Measurements from ENCODE around the gene CNTN4.

CNTN4 gene

DNA sequence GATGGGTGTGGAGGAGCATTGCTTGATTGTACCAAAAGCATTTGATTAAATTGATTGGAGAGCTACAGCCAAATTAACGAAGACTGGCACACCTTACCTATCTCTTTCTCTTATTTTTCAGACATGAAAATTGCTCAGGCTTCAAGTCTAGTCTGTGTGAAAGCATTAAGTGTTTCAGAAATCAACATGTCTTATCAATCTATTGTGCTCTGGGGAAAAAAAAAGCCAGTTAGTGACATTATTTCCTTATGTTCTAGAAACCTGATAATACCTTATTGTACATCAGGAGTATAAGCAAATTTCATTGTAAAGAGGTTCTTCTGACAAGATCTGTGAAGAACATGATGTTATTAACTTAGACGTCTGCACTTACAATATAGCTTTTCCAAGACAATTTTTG is 546.3 kb downstream of the CNTN4 start:
- no peak overlapping the region for H2BK15ac ChIP-seq (ENCODE audit: low read depth, poor library complexity, severe bottlenecking)
- no peak overlapping the region for H3K14ac ChIP-seq (ENCODE audit: low read length in 2 of 2)
- peaks cover 12% of the 10 kb centered on the region for H3K9me3 ChIP-seq (ENCODE audit: control insufficient read depth, low read length)
- no peaks in the 10 kb centered on the region for H3K27me3 ChIP-seq (ENCODE audit: control insufficient read depth in 1 of 2, insufficient read depth in 1 of 2, low read length in 2 of 2)
- H2AFZ ChIP-seq (ENCODE audit: low read depth, low read length), result no peak overlapping the region
- no peak overlapping the region for H2BK120ac ChIP-seq (ENCODE audit: low read depth, low read length)
- no peak overlapping the region for H3K4ac ChIP-seq (ENCODE audit: low read depth in 1 of 2, low read length in 2 of 2)
- no peak overlapping the region for H3K23ac ChIP-seq (ENCODE audit: low read length in 2 of 2)
- H3K4me1 ChIP-seq (ENCODE audit: control insufficient read depth, insufficient read depth, low read depth, low read length), result no peaks in the 10 kb centered on the region
- no CpG with 5 or more reads among the region's 2 CpGs for WGBS
- H3K9ac ChIP-seq (ENCODE audit: low read length), result no peak overlapping the region
- H2BK12ac ChIP-seq (ENCODE audit: low read length in 2 of 2), result no peak overlapping the region
- no peak overlapping the region for H3K4me2 ChIP-seq (ENCODE audit: low read length, poor library complexity, severe bottlenecking)
- no peak overlapping the region for H3K18ac ChIP-seq (ENCODE audit: low read depth in 1 of 2, low read length in 2 of 2)
- no peak overlapping the region for H3K27ac ChIP-seq (ENCODE audit: low read length, poor library complexity, severe bottlenecking)
- no peak overlapping the region for H4K91ac ChIP-seq (ENCODE audit: low read length)
- H3K4me3 ChIP-seq (ENCODE audit: insufficient read depth in 1 of 2, low read depth in 1 of 2, low read length in 2 of 2), result no peak overlapping the region
- no peaks in the 10 kb centered on the region for H3K36me3 ChIP-seq (ENCODE audit: control insufficient read depth in 1 of 2, insufficient read depth in 2 of 2, low read depth in 1 of 2, low read length in 2 of 2)
- H3K79me1 ChIP-seq (replicated peaks; ENCODE audit: low read length, poor library complexity, severe bottlenecking), result no peaks in the 10 kb centered on the region
- DNase-seq, result no peak
- no peak overlapping the region for H2BK5ac ChIP-seq (ENCODE audit: low read depth, low read length, poor library complexity, severe bottlenecking)
- no peak overlapping the region for H4K8ac ChIP-seq (ENCODE audit: low read length)
- no peak overlapping the region for H2AK5ac ChIP-seq (ENCODE audit: low read length, severe bottlenecking)

DNA sequence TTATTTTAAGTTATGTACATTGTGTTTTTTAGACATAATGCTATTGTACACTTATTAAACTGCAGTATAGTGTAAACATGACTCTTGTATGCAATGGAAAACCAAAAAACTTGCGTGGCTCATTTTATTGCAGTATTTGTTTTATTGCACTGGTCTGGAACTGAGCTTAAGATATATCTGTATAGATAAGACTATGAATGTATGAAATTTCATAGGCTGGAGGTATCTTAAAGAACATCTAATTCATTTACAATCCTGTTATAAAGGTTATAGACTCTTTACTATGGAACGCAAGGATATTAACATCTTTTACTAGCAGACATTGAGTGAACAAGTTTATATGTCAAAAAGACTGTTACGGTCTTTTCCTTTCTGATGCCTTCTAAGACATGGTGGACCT is 552.1 kb downstream of the CNTN4 start:
- H3K27me3 ChIP-seq (ENCODE audit: control insufficient read depth in 1 of 2, insufficient read depth in 1 of 2, low read length in 2 of 2), result no peaks in the 10 kb centered on the region
- no peak overlapping the region for H3K23ac ChIP-seq (ENCODE audit: low read length in 2 of 2)
- no peak overlapping the region for H2BK120ac ChIP-seq (ENCODE audit: low read depth, low read length)
- H3K4ac ChIP-seq (ENCODE audit: low read depth in 1 of 2, low read length in 2 of 2), result no peak overlapping the region
- H3K4me2 ChIP-seq (ENCODE audit: low read length, poor library complexity, severe bottlenecking), result no peak overlapping the region
- DNase-seq, result no peak
- no peaks in the 10 kb centered on the region for H3K4me1 ChIP-seq (ENCODE audit: control insufficient read depth, insufficient read depth, low read depth, low read length)
- no peaks in the 10 kb centered on the region for H3K36me3 ChIP-seq (ENCODE audit: control insufficient read depth in 1 of 2, insufficient read depth in 2 of 2, low read depth in 1 of 2, low read length in 2 of 2)
- H3K4me3 ChIP-seq (ENCODE audit: insufficient read depth in 1 of 2, low read depth in 1 of 2, low read length in 2 of 2), result no peak overlapping the region
- H3K79me1 ChIP-seq (replicated peaks; ENCODE audit: low read length, poor library complexity, severe bottlenecking), result no peaks in the 10 kb centered on the region
- no peak overlapping the region for H3K27ac ChIP-seq (ENCODE audit: low read length, poor library complexity, severe bottlenecking)
- no peak overlapping the region for H3K18ac ChIP-seq (ENCODE audit: low read depth in 1 of 2, low read length in 2 of 2)
- H2BK5ac ChIP-seq (ENCODE audit: low read depth, low read length, poor library complexity, severe bottlenecking), result no peak overlapping the region
- no peak overlapping the region for H4K8ac ChIP-seq (ENCODE audit: low read length)
- no peak overlapping the region for H3K14ac ChIP-seq (ENCODE audit: low read length in 2 of 2)
- peaks cover 15% of the 10 kb centered on the region for H3K9me3 ChIP-seq (ENCODE audit: control insufficient read depth, low read length)
- H4K91ac ChIP-seq (ENCODE audit: low read length), result no peak overlapping the region
- H2BK12ac ChIP-seq (ENCODE audit: low read length in 2 of 2), result no peak overlapping the region
- no peak overlapping the region for H2BK15ac ChIP-seq (ENCODE audit: low read depth, poor library complexity, severe bottlenecking)
- H2AFZ ChIP-seq (ENCODE audit: low read depth, low read length), result no peak overlapping the region
- 80% methylated on average over 3 of the region's 3 CpGs for WGBS
- H3K9ac ChIP-seq (ENCODE audit: low read length), result no peak overlapping the region
- H2AK5ac ChIP-seq (ENCODE audit: low read length, severe bottlenecking), result no peak overlapping the region

DNA sequence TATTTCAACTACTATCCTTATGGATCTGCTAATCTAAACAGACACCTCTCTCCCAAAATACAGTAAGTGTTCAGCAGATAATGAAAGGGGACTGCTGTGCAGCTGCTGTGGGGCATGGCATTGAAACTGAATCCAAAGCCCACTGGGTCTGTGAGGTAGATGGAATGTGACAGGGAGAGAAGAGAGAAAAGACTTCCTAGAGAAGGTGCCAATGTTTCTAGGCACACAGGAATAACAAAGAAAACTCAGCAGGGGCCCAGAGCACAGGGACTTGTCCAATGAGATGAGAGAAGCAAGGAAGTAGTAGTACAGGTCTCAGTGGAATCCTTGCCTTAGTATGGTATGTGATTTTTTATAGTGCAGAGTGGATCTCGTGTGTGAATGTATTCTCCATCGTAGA is 553.7 kb downstream of the CNTN4 start:
- Histone ChIP-seq H3K79me1 (replicated peaks; ENCODE audit: low read length, poor library complexity, severe bottlenecking) (no peaks in the 10 kb centered on the region), H4K8ac (ENCODE audit: low read length) (no peak overlapping the region), H3K18ac (ENCODE audit: low read depth in 1 of 2, low read length in 2 of 2) (peak overlapping the region in 1 of 2 experiments; percentile 40), H3K36me3 (ENCODE audit: control insufficient read depth in 1 of 2, insufficient read depth in 2 of 2, low read depth in 1 of 2, low read length in 2 of 2) (no peaks in the 10 kb centered on the region), H2AK5ac (ENCODE audit: low read length, severe bottlenecking) (no peak overlapping the region), H3K9me3 (ENCODE audit: control insufficient read depth, low read length) (peaks cover 15% of the 10 kb centered on the region), H3K14ac (ENCODE audit: low read length in 2 of 2) (no peak overlapping the region), H3K4me2 (ENCODE audit: low read length, poor library complexity, severe bottlenecking) (no peak overlapping the region), H2BK15ac (ENCODE audit: low read depth, poor library complexity, severe bottlenecking) (no peak overlapping the region), H2BK12ac (ENCODE audit: low read length in 2 of 2) (peak overlapping the region in 1 of 2 experiments; percentile 86), H2AFZ (ENCODE audit: low read depth, low read length) (no peak overlapping the region), H4K91ac (ENCODE audit: low read length) (no peak overlapping the region), H3K4ac (ENCODE audit: low read depth in 1 of 2, low read length in 2 of 2) (peak overlapping the region in 1 of 2 experiments; percentile 61), H3K4me1 (ENCODE audit: control insufficient read depth, insufficient read depth, low read depth, low read length) (no peaks in the 10 kb centered on the region), H3K23ac (ENCODE audit: low read length in 2 of 2) (no peak overlapping the region), H2BK120ac (ENCODE audit: low read depth, low read length) (no peak overlapping the region), H3K27ac (ENCODE audit: low read length, poor library complexity, severe bottlenecking) (no peak overlapping the region), H3K9ac (ENCODE audit: low read length) (no peak overlapping the region), H3K4me3 (ENCODE audit: insufficient read depth in 1 of 2, low read depth in 1 of 2, low read length in 2 of 2) (no peak overlapping the region), H3K27me3 (ENCODE audit: control insufficient read depth in 1 of 2, insufficient read depth in 1 of 2, low read length in 2 of 2) (no peaks in the 10 kb centered on the region), H2BK5ac (ENCODE audit: low read depth, low read length, poor library complexity, severe bottlenecking) (no peak overlapping the region)
- WGBS, result no CpG with 5 or more reads among the region's 2 CpGs
- DNase-seq, result no peak

DNA sequence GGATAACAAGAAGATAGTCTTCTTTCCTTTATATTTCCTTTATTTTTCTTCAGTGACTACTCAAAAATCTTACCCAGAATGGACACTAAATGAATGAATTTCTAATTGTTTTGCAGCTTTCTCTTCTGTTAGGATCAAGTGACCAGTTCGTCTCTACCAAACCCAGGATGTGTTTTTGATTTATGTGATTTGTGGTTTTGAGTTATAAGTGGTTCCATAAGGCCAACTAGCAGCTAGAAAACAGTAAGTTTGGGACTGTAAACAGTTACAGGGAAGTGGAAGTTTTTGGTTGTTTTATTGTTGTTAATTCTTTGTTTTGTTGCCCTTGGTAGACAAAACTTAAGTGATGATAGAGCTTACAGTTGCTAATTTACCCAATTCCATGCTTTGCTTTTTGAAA is 555.0 kb downstream of the CNTN4 start:
- Histone ChIP-seq H3K4me2 (ENCODE audit: low read length, poor library complexity, severe bottlenecking) (no peak overlapping the region), H3K4ac (ENCODE audit: low read depth in 1 of 2, low read length in 2 of 2) (no peak overlapping the region), H3K14ac (ENCODE audit: low read length in 2 of 2) (no peak overlapping the region), H4K91ac (ENCODE audit: low read length) (no peak overlapping the region), H3K79me1 (replicated peaks; ENCODE audit: low read length, poor library complexity, severe bottlenecking) (no peaks in the 10 kb centered on the region), H3K9me3 (ENCODE audit: control insufficient read depth, low read length) (peaks cover 12% of the 10 kb centered on the region), H2BK120ac (ENCODE audit: low read depth, low read length) (no peak overlapping the region), H2BK12ac (ENCODE audit: low read length in 2 of 2) (no peak overlapping the region), H3K4me3 (ENCODE audit: insufficient read depth in 1 of 2, low read depth in 1 of 2, low read length in 2 of 2) (no peak overlapping the region), H3K27me3 (ENCODE audit: control insufficient read depth in 1 of 2, insufficient read depth in 1 of 2, low read length in 2 of 2) (no peaks in the 10 kb centered on the region), H2AFZ (ENCODE audit: low read depth, low read length) (no peak overlapping the region), H3K23ac (ENCODE audit: low read length in 2 of 2) (no peak overlapping the region), H2BK15ac (ENCODE audit: low read depth, poor library complexity, severe bottlenecking) (no peak overlapping the region), H3K9ac (ENCODE audit: low read length) (no peak overlapping the region), H2AK5ac (ENCODE audit: low read length, severe bottlenecking) (no peak overlapping the region), H3K18ac (ENCODE audit: low read depth in 1 of 2, low read length in 2 of 2) (no peak overlapping the region), H3K27ac (ENCODE audit: low read length, poor library complexity, severe bottlenecking) (peak overlapping the region; percentile 26), H3K4me1 (ENCODE audit: control insufficient read depth, insufficient read depth, low read depth, low read length) (no peaks in the 10 kb centered on the region), H3K36me3 (ENCODE audit: control insufficient read depth in 1 of 2, insufficient read depth in 2 of 2, low read depth in 1 of 2, low read length in 2 of 2) (no peaks in the 10 kb centered on the region), H4K8ac (ENCODE audit: low read length) (no peak overlapping the region), H2BK5ac (ENCODE audit: low read depth, low read length, poor library complexity, severe bottlenecking) (no peak overlapping the region)
- DNase-seq, result peak; percentile 70
- 3% methylated on average over 1 of the region's 1 CpG for WGBS
